ENCODE data around the gene ZNF326. TPM values are rescaled to one million over a fixed set of nuclear protein-coding genes. Genes with fewer than 3 reads are reported as not detected.
"Not testable (repeated sequence)": the region's sequence is repeated elsewhere in the genome, so short reads cannot be mapped to it uniquely, and the experiment has no call there.

ZNF326 gene
- total RNA-seq, 1 experiment from 2014 or later, result 33.4 TPM

DNA sequence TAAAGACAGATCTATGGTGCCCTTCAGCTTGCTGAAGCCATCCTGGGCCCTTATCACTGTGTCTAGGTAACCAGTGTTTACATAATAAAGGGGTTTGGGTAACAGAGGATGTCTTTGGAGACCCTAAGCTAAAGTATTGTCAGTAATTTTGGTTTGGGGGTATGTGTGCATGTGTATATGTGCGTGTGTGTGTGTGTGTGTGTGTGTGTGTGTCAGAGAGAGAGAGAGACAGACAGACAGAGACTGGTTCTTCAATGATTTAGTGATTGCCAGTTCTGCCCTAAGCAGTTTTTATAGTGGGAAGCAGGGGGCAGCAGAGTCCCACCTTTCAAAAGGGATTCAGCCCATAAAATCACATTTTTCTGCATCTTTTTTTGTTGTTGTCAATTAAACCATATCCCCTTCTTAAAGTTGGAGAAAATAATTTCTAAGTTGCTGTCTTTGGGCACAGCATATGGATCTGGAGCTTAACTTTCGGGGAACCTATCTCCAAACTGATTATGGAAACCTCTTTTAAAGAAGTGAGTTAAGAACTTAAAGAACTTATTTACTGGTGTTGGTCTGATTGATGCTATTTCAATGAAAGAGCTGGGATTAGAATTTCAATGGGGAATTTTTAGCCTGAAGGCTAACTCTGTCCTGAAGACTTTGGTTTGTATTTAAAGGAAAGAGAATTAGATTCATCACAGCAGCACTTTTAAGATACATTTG is 51.1 kb downstream of the ZNF326 start:
- no peaks in the 10 kb centered on the region for H3K4me1 Mint-ChIP-seq (ENCODE audit: low read depth, unreplicated experiment)
- no peaks in the 10 kb centered on the region for H3K9me3 Mint-ChIP-seq (ENCODE audit: low read depth, unreplicated experiment)
- H3K27me3 Mint-ChIP-seq (ENCODE audit: unreplicated experiment), result no peaks in the 10 kb centered on the region
- no peak overlapping the region for H3K4me3 Mint-ChIP-seq (ENCODE audit: low read depth, unreplicated experiment)
- intact Hi-C loops (cut with micrococcal nuclease; ENCODE audit: unreplicated experiment), result loop anchor here (2.0 to 5.0 kb wide), 3 partner anchors 21 to 1121 kb away; no protein-coding TSS in a partner anchor
- no peaks in the 10 kb centered on the region for H3K36me3 Mint-ChIP-seq (ENCODE audit: insufficient read depth, unreplicated experiment)
- peak; percentile 24 for DNase-seq
- CTCF ChIA-PET, result interaction anchor here (0.7 kb wide), 1 partner anchor 281 kb away, joined by 4 read pairs; no protein-coding TSS in a partner anchor
- BruUV-seq (replicated peaks), result no TSS peak
- TF ChIP-seq, protein P1, sequence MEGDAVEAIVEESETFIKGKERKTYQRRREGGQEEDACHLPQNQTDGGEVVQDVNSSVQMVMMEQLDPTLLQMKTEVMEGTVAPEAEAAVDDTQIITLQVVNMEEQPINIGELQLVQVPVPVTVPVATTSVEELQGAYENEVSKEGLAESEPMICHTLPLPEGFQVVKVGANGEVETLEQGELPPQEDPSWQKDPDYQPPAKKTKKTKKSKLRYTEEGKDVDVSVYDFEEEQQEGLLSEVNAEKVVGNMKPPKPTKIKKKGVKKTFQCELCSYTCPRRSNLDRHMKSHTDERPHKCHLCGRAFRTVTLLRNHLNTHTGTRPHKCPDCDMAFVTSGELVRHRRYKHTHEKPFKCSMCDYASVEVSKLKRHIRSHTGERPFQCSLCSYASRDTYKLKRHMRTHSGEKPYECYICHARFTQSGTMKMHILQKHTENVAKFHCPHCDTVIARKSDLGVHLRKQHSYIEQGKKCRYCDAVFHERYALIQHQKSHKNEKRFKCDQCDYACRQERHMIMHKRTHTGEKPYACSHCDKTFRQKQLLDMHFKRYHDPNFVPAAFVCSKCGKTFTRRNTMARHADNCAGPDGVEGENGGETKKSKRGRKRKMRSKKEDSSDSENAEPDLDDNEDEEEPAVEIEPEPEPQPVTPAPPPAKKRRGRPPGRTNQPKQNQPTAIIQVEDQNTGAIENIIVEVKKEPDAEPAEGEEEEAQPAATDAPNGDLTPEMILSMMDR (IDR thresholded peaks at IDR 0.05; ENCODE audit: unreplicated experiment), result peak; percentile 56
- no peak overlapping the region for H3K27ac Mint-ChIP-seq (ENCODE audit: unreplicated experiment)

DNA sequence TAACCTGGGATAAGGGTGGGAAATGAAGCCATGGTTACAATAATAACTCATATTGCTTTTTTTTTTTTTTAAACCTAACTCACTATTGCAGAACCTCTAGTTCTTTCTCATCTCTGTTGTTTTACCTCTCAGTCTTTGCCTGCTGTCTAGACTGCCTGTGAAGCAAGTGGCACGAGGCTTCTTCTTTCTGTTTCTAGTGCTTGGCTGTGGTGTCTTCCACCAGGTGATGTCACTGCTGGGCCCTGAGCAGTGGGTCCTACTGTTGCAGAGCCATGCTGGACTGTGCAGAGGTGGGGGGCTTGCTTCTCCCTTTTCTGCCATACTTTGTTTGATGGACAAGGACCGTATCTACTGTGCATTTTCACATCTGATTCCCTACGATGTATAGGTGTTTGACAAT is 51.7 kb downstream of the ZNF326 start:
- Mint-ChIP-seq H3K9me3 (ENCODE audit: low read depth, unreplicated experiment) (no peaks in the 10 kb centered on the region), H3K4me3 (ENCODE audit: low read depth, unreplicated experiment) (no peak overlapping the region), H3K27ac (ENCODE audit: unreplicated experiment) (no peak overlapping the region), H3K27me3 (ENCODE audit: unreplicated experiment) (no peaks in the 10 kb centered on the region), H3K4me1 (ENCODE audit: low read depth, unreplicated experiment) (no peaks in the 10 kb centered on the region), H3K36me3 (ENCODE audit: insufficient read depth, unreplicated experiment) (no peaks in the 10 kb centered on the region)
- intact Hi-C loops (cut with micrococcal nuclease; ENCODE audit: unreplicated experiment), result loop anchor here (2.0 to 5.0 kb wide), 3 partner anchors 20 to 1121 kb away; no protein-coding TSS in a partner anchor
- DNase-seq, result no peak
- CTCF ChIA-PET, result interaction anchor here (0.7 kb wide), 1 partner anchor 280 kb away, joined by 4 read pairs; no protein-coding TSS in a partner anchor
- BruUV-seq (replicated peaks), result no TSS peak
- TF ChIP-seq, protein P1 (IDR thresholded peaks at IDR 0.05; ENCODE audit: unreplicated experiment), result no peak

DNA sequence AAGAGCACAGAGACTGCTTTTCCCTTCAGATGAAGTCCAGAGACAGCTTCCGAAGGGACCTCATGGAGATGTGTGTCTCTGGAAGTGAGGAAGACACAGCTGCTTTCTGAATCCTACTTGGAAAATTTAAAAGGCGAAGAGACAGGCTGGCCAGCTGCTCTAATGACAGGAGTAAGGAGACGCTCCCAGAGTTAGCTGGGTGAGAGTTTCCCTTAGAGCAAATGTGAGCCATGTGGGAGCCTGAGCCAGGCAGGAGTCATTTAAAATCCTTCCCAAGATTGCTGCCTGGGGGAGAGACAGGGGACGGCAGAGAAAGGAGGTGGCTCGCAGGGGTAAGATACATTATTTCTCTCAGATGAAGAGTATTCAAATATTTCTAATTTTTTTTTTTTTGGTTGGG is 53.1 kb downstream of the ZNF326 start:
- no TSS peak for BruUV-seq (replicated peaks)
- no peak overlapping the region for H3K4me3 Mint-ChIP-seq (ENCODE audit: low read depth, unreplicated experiment)
- H3K4me1 Mint-ChIP-seq (ENCODE audit: low read depth, unreplicated experiment), result no peaks in the 10 kb centered on the region
- TF ChIP-seq, protein P1 (IDR thresholded peaks at IDR 0.05; ENCODE audit: unreplicated experiment), result no peak
- DNase-seq, result no peak
- H3K27ac Mint-ChIP-seq (ENCODE audit: unreplicated experiment), result no peak overlapping the region
- intact Hi-C loops (cut with micrococcal nuclease; ENCODE audit: unreplicated experiment), result loop anchor here (5.0 kb wide), 1 partner anchor 1119 kb away; no protein-coding TSS in a partner anchor
- no peaks in the 10 kb centered on the region for H3K27me3 Mint-ChIP-seq (ENCODE audit: unreplicated experiment)
- no peaks in the 10 kb centered on the region for H3K36me3 Mint-ChIP-seq (ENCODE audit: insufficient read depth, unreplicated experiment)
- CTCF ChIA-PET, result no interaction called here
- H3K9me3 Mint-ChIP-seq (ENCODE audit: low read depth, unreplicated experiment), result no peaks in the 10 kb centered on the region

DNA sequence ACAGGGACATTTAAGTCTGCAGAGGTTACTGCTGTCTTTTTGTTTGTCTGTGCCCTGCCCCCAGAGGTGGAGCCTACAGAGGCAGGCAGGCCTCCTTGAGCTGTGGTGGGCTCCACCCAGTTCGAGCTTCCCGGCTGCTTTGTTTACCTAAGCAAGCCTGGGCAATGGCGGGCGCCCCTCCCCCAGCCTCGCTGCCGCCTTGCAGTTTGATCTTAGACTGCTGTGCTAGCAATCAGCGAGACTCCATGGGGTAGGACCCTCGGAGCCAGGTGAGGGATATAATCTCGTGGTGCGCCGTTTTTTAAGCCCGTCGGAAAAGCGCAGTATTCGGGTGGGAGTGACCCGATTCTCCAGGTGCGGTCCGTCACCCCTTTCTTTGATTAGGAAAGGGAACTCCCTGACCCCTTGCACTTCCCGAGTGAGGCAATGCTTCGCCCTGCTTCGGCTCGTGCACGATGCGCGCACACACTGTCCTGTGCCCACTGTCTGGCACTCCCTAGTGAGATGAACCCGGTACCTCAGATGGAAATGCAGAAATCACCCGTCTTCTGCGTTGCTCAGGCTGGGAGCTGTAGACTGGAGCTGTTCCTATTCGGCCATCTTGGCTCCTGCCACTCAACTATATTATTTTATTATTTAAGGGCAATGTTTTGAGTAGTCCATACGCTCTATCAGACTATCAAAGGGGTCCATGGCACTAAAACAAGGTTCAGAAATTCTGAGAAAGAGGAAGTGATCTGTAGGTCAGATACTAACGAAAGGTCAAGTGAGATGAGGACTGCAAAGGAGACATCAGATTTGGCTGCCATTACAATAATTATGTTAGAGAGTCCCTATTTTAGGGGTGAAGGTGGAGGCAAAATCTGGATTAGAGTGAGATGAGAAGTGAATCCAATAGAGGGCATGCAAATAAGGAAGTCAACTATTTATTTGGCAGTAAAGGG is 68.1 kb downstream of the ZNF326 start:
- CTCF ChIA-PET; H3K9me3 Mint-ChIP-seq (ENCODE audit: low read depth, unreplicated experiment); H3K27me3 Mint-ChIP-seq (ENCODE audit: unreplicated experiment); H3K36me3 Mint-ChIP-seq (ENCODE audit: insufficient read depth, unreplicated experiment); H3K4me3 Mint-ChIP-seq (ENCODE audit: low read depth, unreplicated experiment); DNase-seq; BruUV-seq (replicated peaks); H3K27ac Mint-ChIP-seq (ENCODE audit: unreplicated experiment); H3K4me1 Mint-ChIP-seq (ENCODE audit: low read depth, unreplicated experiment); intact Hi-C loops (cut with micrococcal nuclease; ENCODE audit: unreplicated experiment): not testable (repeated sequence)

DNA sequence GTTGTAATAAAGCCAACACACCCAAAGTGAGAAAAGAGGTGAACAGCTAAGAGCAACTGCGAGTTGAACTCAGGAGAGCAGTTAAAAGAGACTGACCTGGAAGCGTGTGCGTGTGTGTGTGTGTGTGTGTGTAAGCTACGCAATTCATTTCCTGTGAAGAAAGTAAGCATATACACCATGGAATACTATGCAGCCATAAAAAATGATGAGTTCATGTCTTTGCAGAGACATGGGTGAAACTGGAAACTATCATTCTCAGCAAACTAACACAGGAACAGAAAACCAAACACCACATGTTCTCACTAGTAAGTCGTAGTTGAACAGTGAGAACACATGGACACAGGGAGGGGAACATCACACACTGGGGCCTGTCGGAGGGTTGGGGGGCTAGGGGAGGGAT is 69.2 kb downstream of the ZNF326 start:
- H3K9me3 Mint-ChIP-seq (ENCODE audit: low read depth, unreplicated experiment); H3K27ac Mint-ChIP-seq (ENCODE audit: unreplicated experiment); BruUV-seq (replicated peaks); DNase-seq; H3K4me1 Mint-ChIP-seq (ENCODE audit: low read depth, unreplicated experiment); H3K4me3 Mint-ChIP-seq (ENCODE audit: low read depth, unreplicated experiment); H3K27me3 Mint-ChIP-seq (ENCODE audit: unreplicated experiment); H3K36me3 Mint-ChIP-seq (ENCODE audit: insufficient read depth, unreplicated experiment); intact Hi-C loops (cut with micrococcal nuclease; ENCODE audit: unreplicated experiment); CTCF ChIA-PET: not testable (repeated sequence)

Measured in Calu3 (cell line).